LNCAP (cell line): Measurements from ENCODE around the gene PTPRN2.

ENCODE experiments used
- TF ChIP-seq, protein P1 (sequence below): fragments of 450-650 bp; IDR thresholded peaks from 2 replicates; pipeline ENCODE4 v1.5.1; 2017; ENCODE audit warnings: mild to moderate bottlenecking

PTPRN2 gene

DNA sequence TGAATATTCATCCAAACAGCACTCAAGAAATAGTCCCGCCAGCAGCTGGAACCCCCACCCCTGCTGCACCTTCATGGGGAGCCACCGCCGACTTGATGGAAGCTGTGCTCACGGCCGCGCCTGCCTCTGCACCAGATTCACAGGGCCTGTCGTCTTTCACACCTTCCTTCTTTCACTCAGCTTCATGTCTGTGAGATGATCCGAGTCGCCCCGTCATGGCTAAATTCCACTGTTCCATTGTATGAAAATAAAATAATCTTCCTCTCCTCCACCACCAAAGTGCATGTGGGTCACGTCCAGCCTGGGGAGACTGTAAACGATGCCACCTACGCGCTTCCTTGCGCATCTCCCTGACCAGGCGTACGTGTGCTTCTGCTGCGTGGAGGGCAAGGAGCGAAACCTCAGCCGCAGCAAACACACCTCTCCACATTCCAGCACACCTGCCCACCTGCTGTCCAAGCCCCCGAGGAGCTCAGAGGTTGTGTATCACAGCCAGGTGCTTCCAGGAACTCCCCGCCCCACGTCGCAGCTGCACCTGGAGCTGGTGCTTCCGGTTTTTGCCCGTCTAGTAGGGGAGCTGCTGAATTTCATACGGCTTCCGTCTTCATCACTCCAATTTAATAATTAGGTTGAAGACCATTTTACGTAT is 137.0 kb downstream of the PTPRN2 start:
- TF ChIP-seq, protein P1, sequence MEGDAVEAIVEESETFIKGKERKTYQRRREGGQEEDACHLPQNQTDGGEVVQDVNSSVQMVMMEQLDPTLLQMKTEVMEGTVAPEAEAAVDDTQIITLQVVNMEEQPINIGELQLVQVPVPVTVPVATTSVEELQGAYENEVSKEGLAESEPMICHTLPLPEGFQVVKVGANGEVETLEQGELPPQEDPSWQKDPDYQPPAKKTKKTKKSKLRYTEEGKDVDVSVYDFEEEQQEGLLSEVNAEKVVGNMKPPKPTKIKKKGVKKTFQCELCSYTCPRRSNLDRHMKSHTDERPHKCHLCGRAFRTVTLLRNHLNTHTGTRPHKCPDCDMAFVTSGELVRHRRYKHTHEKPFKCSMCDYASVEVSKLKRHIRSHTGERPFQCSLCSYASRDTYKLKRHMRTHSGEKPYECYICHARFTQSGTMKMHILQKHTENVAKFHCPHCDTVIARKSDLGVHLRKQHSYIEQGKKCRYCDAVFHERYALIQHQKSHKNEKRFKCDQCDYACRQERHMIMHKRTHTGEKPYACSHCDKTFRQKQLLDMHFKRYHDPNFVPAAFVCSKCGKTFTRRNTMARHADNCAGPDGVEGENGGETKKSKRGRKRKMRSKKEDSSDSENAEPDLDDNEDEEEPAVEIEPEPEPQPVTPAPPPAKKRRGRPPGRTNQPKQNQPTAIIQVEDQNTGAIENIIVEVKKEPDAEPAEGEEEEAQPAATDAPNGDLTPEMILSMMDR: no peak

DNA sequence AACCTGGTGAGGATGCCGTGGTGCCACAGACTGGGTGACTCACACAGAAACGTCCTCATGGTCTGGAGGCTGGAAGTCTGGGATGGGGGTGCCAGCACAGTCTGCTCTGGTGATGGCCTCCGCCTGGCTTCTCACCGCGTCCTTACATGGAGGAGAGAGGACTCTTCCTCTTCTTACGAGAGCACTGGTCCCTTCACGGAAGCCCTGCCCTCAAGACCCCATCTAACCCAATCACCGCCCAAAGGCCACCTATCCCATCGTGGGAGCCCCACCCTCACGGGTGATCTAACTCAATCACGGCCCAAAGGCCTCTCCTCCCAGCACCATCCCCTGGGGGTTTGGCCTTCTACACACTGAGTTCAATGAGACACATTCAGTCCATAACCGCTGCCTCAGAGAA is 137.7 kb downstream of the PTPRN2 start:
- TF ChIP-seq, protein P1: no peak

DNA sequence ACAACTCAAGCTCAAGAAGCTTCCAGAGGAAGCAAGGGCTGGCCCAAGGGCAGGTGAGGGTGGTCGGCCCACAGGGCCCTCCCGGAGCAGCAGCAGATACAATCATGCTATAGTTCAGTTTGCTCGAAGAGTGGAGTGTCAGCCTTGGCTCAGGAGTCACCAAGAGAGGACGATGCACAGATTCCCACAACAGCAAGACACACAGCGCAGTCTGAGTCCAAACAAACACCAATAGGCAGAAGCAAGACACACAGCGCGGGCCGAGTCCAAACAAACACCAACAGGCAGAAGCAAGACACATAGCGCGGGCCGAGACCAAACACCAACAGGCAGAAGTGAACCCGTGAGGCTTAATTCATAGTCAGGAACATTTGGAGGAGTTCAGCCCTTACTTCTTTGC is 138.4 kb downstream of the PTPRN2 start:
- TF ChIP-seq, protein P1: no peak

DNA sequence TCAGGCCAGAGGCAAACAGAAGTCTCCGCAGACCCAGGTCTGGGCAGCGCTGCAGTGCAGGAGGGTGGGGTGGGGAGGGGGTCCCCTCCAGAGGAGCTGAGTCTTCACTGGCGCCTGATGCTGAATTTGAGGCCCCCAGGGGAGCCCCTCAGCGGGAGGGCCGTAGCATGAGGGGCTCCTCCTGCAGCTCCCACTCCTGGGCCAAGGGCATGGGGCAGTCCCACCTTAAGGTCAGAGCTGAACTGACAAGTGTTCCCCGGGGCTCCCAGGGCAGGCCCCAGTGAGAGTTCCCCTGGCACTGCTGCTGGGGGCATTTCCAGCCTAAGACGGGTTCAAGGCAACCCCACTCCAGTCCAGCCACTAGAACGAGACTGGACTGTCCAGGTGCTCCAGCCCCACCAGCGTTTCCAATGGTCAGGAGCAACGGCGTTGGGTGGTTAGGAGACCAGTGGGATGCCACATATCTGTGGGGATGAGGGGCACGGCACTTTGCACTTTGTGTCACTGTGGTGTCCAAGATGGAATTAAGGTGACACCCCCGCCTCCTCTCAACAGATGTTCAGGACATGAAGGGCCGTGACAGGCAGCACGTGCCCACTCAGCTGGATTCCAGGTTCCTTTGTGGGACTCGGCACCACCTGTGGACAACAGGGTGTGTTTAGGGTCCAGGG is 139.1 kb downstream of the PTPRN2 start:
- TF ChIP-seq, protein P1: no peak

DNA sequence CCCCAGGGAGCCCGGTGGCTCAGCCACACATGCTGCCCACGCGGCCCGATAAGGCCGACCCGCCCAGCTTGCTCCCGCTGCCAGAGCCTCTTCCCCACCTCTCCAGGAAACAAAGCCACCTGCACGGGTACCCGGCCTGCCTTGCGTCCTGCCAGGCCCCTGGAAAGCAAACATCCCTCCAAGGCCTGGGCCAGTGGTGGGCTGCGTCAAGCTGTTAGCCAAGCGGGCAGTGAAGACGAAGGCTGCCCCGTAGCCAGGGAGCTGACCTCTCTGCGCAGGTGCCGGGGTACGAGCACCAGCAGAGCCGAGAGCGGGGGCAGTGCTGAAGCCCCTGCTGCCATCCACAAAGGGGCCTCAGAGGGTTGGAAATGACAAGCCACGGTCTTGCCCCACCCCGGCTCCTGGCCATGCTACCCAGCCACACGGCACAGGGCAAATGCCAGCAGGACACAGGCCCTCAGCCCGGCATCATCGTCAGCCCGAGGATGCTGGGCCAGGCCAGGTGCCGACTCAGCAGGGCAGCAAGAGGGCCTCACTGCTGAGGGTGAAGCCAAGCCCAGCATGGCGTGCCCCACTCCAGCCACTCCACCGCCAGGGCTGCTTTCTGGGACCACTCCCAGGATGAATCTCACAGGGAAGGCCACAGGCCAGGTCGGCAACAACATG is 140.0 kb downstream of the PTPRN2 start:
- TF ChIP-seq, protein P1: no peak

DNA sequence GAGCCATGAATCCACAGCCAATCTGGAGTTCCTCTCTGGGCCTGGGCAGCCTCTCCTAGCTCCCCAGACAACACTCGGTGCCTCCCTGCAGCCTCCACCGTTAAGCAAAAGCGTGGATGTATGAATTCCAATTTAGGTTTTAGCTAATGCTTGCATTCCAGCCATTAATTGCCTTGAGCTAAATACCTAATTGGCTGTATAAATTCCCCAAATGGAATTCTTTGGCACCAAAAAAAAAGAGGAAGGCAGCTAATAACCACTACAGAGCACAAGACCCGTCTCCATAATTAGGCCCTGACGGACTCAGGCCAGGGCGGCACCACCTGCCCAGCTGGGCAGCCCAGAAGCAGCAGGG is 140.5 kb downstream of the PTPRN2 start:
- TF ChIP-seq, protein P1: no peak

DNA sequence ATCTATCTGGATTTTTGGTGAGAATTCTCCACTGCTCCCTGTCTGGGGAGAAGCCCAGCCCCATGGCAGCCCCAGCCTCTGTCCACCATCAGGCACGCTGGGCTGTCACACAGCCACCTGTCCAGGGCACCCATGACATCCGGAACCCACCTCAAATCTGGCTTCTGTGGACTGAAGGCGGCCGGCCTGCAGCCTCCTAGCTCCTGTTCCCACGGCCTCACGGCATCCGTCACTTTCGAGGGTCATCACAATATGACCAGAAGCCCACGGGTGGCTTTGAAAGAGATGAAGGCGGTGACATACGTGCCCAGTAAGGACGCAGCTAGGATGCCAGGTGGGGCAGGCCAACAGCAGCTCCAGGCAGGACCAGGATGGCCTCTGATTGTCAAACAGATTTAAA is 140.9 kb downstream of the PTPRN2 start:
- TF ChIP-seq, protein P1: no peak
